Fibroblast of lung (primary cell): Measurements from ENCODE around the gene FCHSD1. TPM values are rescaled to one million over a fixed set of nuclear protein-coding genes. Genes with fewer than 3 reads are reported as not detected.

Experiments used
- DNase-seq, 2 donors: peaks; one replicate each; pipeline versions ENCODE4 v3.0.0 to v3.0.0-alpha.2; 2010; ENCODE audit warnings: low read depth in 2 of 2
- H2AFZ ChIP-seq: 2 replicates; pipeline ENCODE4 v1.5.1; 2012; ENCODE audit warnings: low read length, control low read depth, inconsistent platforms
- H3K27ac ChIP-seq: 2 replicates; pipeline ENCODE4 v1.5.1; 2011; ENCODE audit warnings: low read length, control low read depth; ENCODE audit not compliant: insufficient read depth
- H3K27me3 ChIP-seq: 2 replicates; pipeline ENCODE4 v1.5.1; 2011; ENCODE audit warnings: mild to moderate bottlenecking, low read length; ENCODE audit not compliant: control insufficient read depth, insufficient read depth
- H3K36me3 ChIP-seq: 2 replicates; pipeline ENCODE4 v1.5.1; 2011; ENCODE audit warnings: low read length; ENCODE audit not compliant: control insufficient read depth, insufficient read depth
- H3K4me1 ChIP-seq: 2 replicates; pipeline ENCODE4 v1.5.1; 2011; ENCODE audit warnings: low read length; ENCODE audit not compliant: control insufficient read depth, insufficient read depth; ENCODE audit errors: extremely low read depth
- H3K4me2 ChIP-seq: 2 replicates; pipeline ENCODE4 v1.5.1; 2011; ENCODE audit warnings: low read length, control low read depth; ENCODE audit not compliant: insufficient read depth; ENCODE audit errors: extremely low read depth
- H3K4me3 ChIP-seq, 4 experiments: fragments of 200-600 bp in 1 of 4; sonication (generic) in 1 of 4; replicated peaks in 1 of 4; 2 replicates each; pipeline ENCODE4 v1.5.1; 2011 to 2016; ENCODE audit warnings: low read length in 4 of 4, low read depth in 3 of 4, mild to moderate bottlenecking in 3 of 4, control low read depth in 2 of 4, inconsistent platforms in 1 of 4, mixed read lengths in 1 of 4; ENCODE audit not compliant: insufficient read depth in 1 of 4; ENCODE audit errors: control extremely low read depth in 1 of 4
- H3K79me2 ChIP-seq: 2 replicates; pipeline ENCODE4 v1.5.1; 2012; ENCODE audit warnings: mild to moderate bottlenecking, low read length, inconsistent platforms; ENCODE audit not compliant: control insufficient read depth, insufficient read depth
- H3K9ac ChIP-seq: 2 replicates; pipeline ENCODE4 v1.5.1; 2011; ENCODE audit warnings: mild to moderate bottlenecking, low read length, control low read depth; ENCODE audit not compliant: insufficient read depth
- H3K9me3 ChIP-seq: 2 replicates; pipeline ENCODE4 v1.5.1; 2012; ENCODE audit warnings: low read depth, low read length; ENCODE audit not compliant: control insufficient read depth, insufficient read depth
- H4K20me1 ChIP-seq: 2 replicates; pipeline ENCODE4 v1.5.1; 2011; ENCODE audit warnings: low read length; ENCODE audit not compliant: control insufficient read depth, insufficient read depth; ENCODE audit errors: extremely low read depth
- EZH2 ChIP-seq: IDR thresholded peaks from 2 replicates; pipeline ENCODE4 v1.5.1; 2012; ENCODE audit warnings: low read length, control low read depth, mild to moderate bottlenecking; ENCODE audit errors: missing control alignments
- polyA plus RNA-seq, 2 donors: library from polyadenylated mRNA; depleted of rRNA in 1 of 2; stranded (reverse) in 1 of 2; unstranded in 1 of 2; fragments of >200 nt; gene quantifications; 2 replicates each; pipeline ENCODE4 v1.2.1, GENCODE V29; 2011 to 2012; ENCODE audit warnings: missing spikeins in 1 of 2
- total RNA-seq: library from RNA; depleted of rRNA; stranded (reverse); fragments of >200 nt; gene quantifications from 2 replicates; pipeline ENCODE4 v1.2.1, GENCODE V29; 2014
- TF ChIP-seq, protein P1 (sequence below), 2 donors: IDR thresholded peaks in 1 of 2; conservative IDR thresholded peaks in 1 of 2; 1 replicate in 1 of 2; 2 replicates in 1 of 2; pipeline ENCODE4 v1.5.1; 2011 to 2012; ENCODE audit warnings: low read length in 2 of 2, control low read depth in 1 of 2, inconsistent platforms in 1 of 2, low read depth in 1 of 2, mild to moderate bottlenecking in 1 of 2

FCHSD1 gene
- total and polyA plus RNA-seq, 2 donors (not counting 1 experiment from before 2014, with no cell fraction given) = 19.1 to 25.6 TPM

GRCh38 chr5:141638771-141639170, 12.4 kb downstream of the FCHSD1 start:
- no peaks in the 10 kb centered on the region for H3K9me3 ChIP-seq
- peaks cover 26% of the 10 kb centered on the region for H3K79me2 ChIP-seq
- H3K27me3 ChIP-seq = no peaks in the 10 kb centered on the region
- no peaks in the 10 kb centered on the region for H4K20me1 ChIP-seq
- peaks cover 2% of the 10 kb centered on the region for H3K4me1 ChIP-seq
- H3K4me3 ChIP-seq = no peak overlapping the region
- no peak overlapping the region for H3K9ac ChIP-seq
- DNase-seq = no peak
- TF ChIP-seq, protein P1, sequence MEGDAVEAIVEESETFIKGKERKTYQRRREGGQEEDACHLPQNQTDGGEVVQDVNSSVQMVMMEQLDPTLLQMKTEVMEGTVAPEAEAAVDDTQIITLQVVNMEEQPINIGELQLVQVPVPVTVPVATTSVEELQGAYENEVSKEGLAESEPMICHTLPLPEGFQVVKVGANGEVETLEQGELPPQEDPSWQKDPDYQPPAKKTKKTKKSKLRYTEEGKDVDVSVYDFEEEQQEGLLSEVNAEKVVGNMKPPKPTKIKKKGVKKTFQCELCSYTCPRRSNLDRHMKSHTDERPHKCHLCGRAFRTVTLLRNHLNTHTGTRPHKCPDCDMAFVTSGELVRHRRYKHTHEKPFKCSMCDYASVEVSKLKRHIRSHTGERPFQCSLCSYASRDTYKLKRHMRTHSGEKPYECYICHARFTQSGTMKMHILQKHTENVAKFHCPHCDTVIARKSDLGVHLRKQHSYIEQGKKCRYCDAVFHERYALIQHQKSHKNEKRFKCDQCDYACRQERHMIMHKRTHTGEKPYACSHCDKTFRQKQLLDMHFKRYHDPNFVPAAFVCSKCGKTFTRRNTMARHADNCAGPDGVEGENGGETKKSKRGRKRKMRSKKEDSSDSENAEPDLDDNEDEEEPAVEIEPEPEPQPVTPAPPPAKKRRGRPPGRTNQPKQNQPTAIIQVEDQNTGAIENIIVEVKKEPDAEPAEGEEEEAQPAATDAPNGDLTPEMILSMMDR (conservative IDR thresholded peaks at IDR 0.05 in 1 of 2, IDR thresholded peaks at IDR 0.05 in 1 of 2; ENCODE audit: low read depth in 1 of 2, low read length in 2 of 2) = no peak
- no peak for TF ChIP-seq EZH2
- no peaks in the 10 kb centered on the region for H3K36me3 ChIP-seq
- no peak overlapping the region for H3K4me2 ChIP-seq
- H3K27ac ChIP-seq = no peak overlapping the region
- H2AFZ ChIP-seq = no peak overlapping the region

- peak; percentile 38 to 54 for DNase-seq
These were observed 13.3 kb downstream of the FCHSD1 start for GRCh38 chr5:141637767-141638419.

DNA sequence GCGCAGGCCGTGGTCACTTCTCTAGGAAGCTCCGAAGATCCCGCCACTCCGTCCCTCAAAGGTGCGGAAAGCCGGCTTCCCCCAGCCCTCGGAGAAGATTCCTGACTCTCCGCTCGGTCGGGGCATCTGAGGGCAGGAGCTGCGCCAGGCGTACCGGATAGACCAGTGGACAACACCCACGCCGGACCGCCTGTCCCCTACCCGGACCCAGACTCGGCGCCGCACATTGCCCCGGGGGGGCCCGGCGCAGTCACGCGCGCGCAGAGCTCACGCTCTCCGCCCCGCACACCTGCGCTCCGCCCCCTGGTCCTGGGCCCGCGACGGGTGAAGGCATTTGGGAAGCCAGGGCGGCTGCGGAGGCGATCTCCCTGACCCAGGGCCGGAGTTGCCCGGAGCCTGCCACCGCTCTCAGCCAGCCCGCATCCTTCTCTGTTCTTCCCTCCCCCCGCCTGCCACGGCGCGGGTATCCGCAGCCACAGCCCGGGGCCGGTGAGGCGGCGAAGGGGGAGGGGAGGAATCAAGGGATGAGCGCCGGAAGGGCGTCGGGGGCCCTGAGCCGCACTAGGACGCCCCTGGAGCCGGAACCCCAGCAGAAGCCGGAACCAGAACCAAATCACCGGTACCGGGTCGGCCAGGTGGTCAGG, 14.0 kb downstream of the FCHSD1 start:
- peak overlapping the region; percentile 22 for H3K27ac ChIP-seq

More at GRCh38 chr5:141637767-141638419, 13.3 kb downstream of the FCHSD1 start:
- H3K27me3 ChIP-seq = no peaks in the 10 kb centered on the region
- H3K4me1 ChIP-seq = peaks cover 2% of the 10 kb centered on the region
- H3K9ac ChIP-seq = peak overlapping the region; percentile 82
- H3K9me3 ChIP-seq = no peaks in the 10 kb centered on the region
- TF ChIP-seq EZH2 = no peak
- TF ChIP-seq, protein P1 (conservative IDR thresholded peaks at IDR 0.05 in 1 of 2, IDR thresholded peaks at IDR 0.05 in 1 of 2; ENCODE audit: low read depth in 1 of 2, low read length in 2 of 2) = peak; percentile 15 to 42
- H3K27ac ChIP-seq = no peak overlapping the region
- H3K36me3 ChIP-seq = no peaks in the 10 kb centered on the region
- peak overlapping the region; percentile 20 for H3K4me2 ChIP-seq
- peaks cover 29% of the 10 kb centered on the region for H3K79me2 ChIP-seq
- H3K4me3 ChIP-seq = peak overlapping the region; percentile 69 to 99 (median 94)
- peak overlapping the region; percentile 60 for H2AFZ ChIP-seq
- H4K20me1 ChIP-seq = no peaks in the 10 kb centered on the region

More for the DNA sequence above, 14.0 kb downstream of the FCHSD1 start:
- Histone ChIP-seq H4K20me1 (no peaks in the 10 kb centered on the region), H3K4me3 (peak overlapping the region; percentile 69 to 99 (median 94)), H3K4me1 (peaks cover 2% of the 10 kb centered on the region), H3K79me2 (peaks cover 34% of the 10 kb centered on the region), H2AFZ (peak overlapping the region; percentile 60), H3K9ac (peak overlapping the region; percentile 82), H3K36me3 (peaks cover 2% of the 10 kb centered on the region), H3K27me3 (no peaks in the 10 kb centered on the region), H3K4me2 (peak overlapping the region; percentile 20), H3K9me3 (no peaks in the 10 kb centered on the region)
- DNase-seq = peak in 1 of 2 donors; percentile 11
- no peak for TF ChIP-seq EZH2
- TF ChIP-seq, protein P1 (conservative IDR thresholded peaks at IDR 0.05 in 1 of 2, IDR thresholded peaks at IDR 0.05 in 1 of 2; ENCODE audit: low read depth in 1 of 2, low read length in 2 of 2) = no peak
